ENCODE measurements around the gene SETBP1. TPM values are rescaled to one million over a fixed set of nuclear protein-coding genes. Genes with fewer than 3 reads are reported as not detected.

The SETBP1 gene
- total and polyA plus RNA-seq, 2 of the 8 experiments (the other 6 are each of a cell fraction or from before 2014, with no cell fraction given) = 2.0 to 6.5 TPM

DNA sequence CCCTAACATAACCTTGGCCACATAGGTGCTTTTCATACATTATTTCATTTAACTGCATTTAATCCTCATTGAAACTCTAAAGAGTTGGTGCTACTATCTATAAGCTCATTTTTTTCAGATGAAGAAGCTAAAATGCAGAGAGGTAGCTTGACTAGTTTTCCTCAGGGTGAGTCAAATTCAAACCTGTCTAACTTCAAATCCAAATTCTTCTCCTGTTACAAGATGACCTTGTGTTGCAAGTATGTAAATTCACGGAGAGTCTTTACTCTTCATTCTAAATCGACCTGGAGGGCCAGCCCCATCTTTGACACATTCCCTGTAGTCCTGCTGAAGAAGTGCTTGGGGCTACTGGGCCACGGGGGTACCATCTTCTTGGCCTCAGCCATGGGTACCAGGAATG, 8.2 kb upstream of the SETBP1 start:
- 80% methylated on average over 3 of the region's 3 CpGs; no CpG with 5 or more reads in 1 of the 2 experiments for WGBS, 2 experiments (ENCODE audit: extremely low coverage in 1 of 2, insufficient coverage in 1 of 2, insufficient read length in 1 of 2, insufficient replicate concordance in 2 of 2, low coverage in 1 of 2, low lambda C conversion rate in 2 of 2, missing lambda C conversion rate in 1 of 2)
- Histone ChIP-seq H3K18ac (ENCODE audit: extremely low read depth, low read length) (no peak overlapping the region), H2AK5ac (ENCODE audit: low read depth, low read length) (no peak overlapping the region), H3K4me1 (replicated peaks in 1 of 4; ENCODE audit: control insufficient read depth in 3 of 4, insufficient read depth in 4 of 4, low read length in 3 of 4) (peaks cover 0 to 3% (median 0%) of the 10 kb centered on the region in 4 experiments; a peak in 1 of 7 replicates), H4K20me1 (replicated peaks in 1 of 2; ENCODE audit: control insufficient read depth in 1 of 2, insufficient read depth in 2 of 2, low read length in 2 of 2) (no peaks in the 10 kb centered on the region), H3K27me3 (replicated peaks in 1 of 4; ENCODE audit: control insufficient read depth in 3 of 4, extremely low read depth in 1 of 4, insufficient read depth in 3 of 4, low read length in 3 of 4) (no peaks in the 10 kb centered on the region), H3K36me3 (ENCODE audit: control insufficient read depth in 2 of 4, insufficient read depth in 4 of 4, low read length in 3 of 4) (no peaks in the 10 kb centered on the region), H2BK120ac (replicated peaks; ENCODE audit: low read depth, low read length) (no peak overlapping the region), H3K9ac (replicated peaks in 1 of 4; ENCODE audit: extremely low read depth in 1 of 4, low read depth in 3 of 4, low read length in 3 of 4) (no peak overlapping the region), H3K79me1 (ENCODE audit: low read depth, low read length) (no peaks in the 10 kb centered on the region), H3K4me3 (ENCODE audit: extremely low read depth in 1 of 4, insufficient read depth in 2 of 4, low read depth in 3 of 4, low read length in 4 of 4) (no peak overlapping the region), H3K23ac (ENCODE audit: insufficient read length) (no peak overlapping the region), H3K27ac (ENCODE audit: low read depth, low read length) (no peak overlapping the region), H3K9me3 (ENCODE audit: insufficient read depth in 2 of 2, low read depth in 1 of 2, low read length in 1 of 2) (no peaks in the 10 kb centered on the region), H2AFZ (ENCODE audit: low read length) (no peak overlapping the region), H3K4ac (replicated peaks; ENCODE audit: insufficient read length, low read depth, low read length) (no peak overlapping the region), H2BK20ac (ENCODE audit: low read length) (no peak overlapping the region), H4K91ac (replicated peaks; ENCODE audit: insufficient read length, low read length) (no peak overlapping the region), H3K56ac (replicated peaks; ENCODE audit: insufficient read length, low read depth, low read length) (no peak overlapping the region), H3K14ac (ENCODE audit: insufficient read length) (no peak overlapping the region), H3K79me2 (ENCODE audit: control insufficient read depth in 1 of 2, insufficient read depth in 2 of 2, low read length in 2 of 2) (no peaks in the 10 kb centered on the region), H4K8ac (ENCODE audit: extremely low read depth, insufficient read depth, low read length) (no peak overlapping the region), H2BK15ac (ENCODE audit: low read length) (no peak overlapping the region), H3K4me2 (ENCODE audit: insufficient read depth in 1 of 2, low read depth in 2 of 2, low read length in 2 of 2) (no peak overlapping the region), H3K23me2 (ENCODE audit: low read depth, low read length) (no peaks in the 10 kb centered on the region), H4K5ac (ENCODE audit: insufficient read length, low read depth, low read length) (no peak overlapping the region), H2BK12ac (ENCODE audit: low read depth, low read length) (no peak overlapping the region), H2BK5ac (ENCODE audit: low read depth, low read length) (no peak overlapping the region)
- ChIA-PET POLR2A (ENCODE audit: partially characterized antibody) (no interaction called here), CTCF (ENCODE audit: partially characterized antibody) (interaction anchor here (0.6 to 1.9 kb wide), 4 partner anchors 8 to 613 kb away, joined by 3 to 6 read pairs (median 3); no protein-coding TSS in a partner anchor)
- no peak for TF ChIP-seq NRF1 (IDR thresholded peaks at IDR 0.05; ENCODE audit: low read depth, low read length)
- TF ChIP-seq SP2 (IDR thresholded peaks at IDR 0.05; ENCODE audit: low read length) = no peak
- no peak for FAIRE-seq
- DNase-seq (ENCODE audit: low read depth in 1 of 2, low spot score in 2 of 2) = no peak

Measured in H1 (cell line).